GM21360 (cell line): ENCODE measurements around the gene INTS7.

Experiments
- ATAC-seq: cut with Tn5 transposase; IDR thresholded peaks from one replicate; pipeline ENCODE4 v1.9.1; 2021; ENCODE audit warnings: mild to moderate bottlenecking, moderate library complexity; ENCODE audit not compliant: unreplicated experiment

Gene INTS7

DNA sequence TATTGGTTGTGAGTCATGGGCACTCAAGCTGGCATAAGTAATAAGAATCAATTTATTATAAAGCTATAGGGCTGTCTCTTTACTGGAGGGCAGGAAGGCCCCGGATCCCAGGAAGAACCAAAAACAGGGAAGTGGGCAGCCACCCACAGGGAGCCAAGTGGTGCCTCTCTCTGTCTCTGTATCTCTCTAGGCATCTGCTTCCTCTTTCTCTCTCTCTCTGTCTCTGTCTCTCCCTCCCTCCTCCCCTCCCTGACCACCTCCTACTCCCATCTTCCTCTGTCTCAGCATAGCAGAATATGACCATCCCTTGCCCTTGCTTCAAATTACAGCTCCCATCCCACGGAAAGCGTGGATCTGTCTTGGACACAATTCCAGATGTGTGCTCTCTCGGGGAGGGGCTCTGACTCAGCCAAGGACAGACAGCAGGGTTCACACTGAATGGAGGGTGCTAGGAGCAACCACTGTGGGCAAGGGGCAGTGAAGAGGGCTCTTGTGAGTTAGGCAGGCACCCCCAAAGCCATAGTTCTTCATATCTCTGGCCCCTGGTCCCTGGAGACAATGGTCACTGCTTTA is 124.4 kb downstream of the INTS7 start:
- no peak for ATAC-seq

DNA sequence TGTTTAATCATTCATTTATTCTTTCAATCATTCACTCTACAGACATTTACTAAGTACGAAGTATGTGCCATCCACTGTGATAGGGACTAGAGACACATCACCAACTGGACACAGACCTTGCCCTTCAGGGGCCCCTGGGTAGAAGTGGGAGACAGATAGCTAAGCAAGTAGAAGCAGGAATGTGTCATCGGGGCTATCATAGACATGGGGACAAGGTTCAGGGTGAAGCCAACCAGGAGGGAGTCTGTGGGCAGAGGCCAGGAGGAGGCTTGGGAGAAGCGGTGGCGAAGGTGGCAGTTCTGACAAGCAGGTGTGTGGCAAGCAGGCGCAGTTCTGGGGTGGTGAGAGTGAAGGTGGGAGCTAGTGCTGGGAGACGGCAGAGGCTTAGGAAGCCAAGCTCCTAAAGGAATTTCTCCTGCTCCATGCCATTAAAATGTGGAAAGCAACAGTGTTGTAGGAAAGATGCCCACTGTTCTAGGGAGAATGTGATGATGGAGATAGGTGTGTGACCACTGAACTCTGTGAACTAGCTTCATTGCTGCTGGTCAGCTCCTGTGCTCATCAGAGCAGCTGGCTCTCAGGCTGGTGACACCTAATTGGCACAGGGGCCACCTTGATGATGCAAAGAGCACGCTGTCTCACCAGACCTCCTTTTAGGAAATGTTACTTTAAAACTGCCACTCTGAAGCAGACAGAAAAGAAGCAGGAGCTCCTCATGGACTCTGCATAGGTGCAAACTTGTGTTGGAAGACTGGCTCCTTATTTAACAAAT is 125.1 kb downstream of the INTS7 start:
- ATAC-seq: no peak

DNA sequence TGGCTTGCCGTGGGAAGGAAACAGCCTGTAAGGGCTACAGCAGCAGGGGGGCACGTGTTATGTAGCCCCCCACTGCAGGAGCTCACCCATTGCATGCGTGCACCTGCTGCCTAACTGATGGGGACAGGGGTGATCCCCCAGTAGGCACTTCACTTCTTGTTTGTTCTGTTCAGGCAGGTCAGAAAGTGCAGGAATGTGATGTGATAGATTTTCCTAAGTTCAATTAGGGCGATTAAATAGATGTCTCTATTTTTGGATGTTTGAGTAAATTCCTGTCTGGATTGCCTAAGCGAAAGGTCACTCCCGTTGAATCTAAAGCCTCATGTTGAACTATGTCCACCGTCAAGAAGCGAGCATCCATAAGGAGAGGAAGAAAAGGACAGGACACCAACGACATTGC is 126.0 kb downstream of the INTS7 start:
- ATAC-seq: no peak

DNA sequence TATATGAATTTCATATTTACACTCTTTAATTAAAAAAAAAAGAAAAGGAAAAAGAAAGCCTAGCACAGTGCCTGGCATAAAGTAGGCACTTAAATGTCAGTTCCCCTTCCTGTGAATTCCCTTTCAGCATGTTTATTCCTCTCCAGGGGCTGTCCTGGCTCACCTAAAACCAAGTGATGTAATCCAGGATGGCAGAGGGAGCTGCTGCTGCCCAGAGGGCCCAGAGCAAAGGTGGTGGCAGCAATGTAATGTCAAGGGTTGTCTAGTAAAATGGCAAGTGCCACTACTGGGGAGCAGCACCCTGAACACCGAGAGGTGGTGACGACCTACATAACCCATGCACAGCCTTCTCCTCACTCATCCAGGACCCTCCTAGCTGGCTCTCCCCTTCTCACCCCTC is 126.4 kb downstream of the INTS7 start:
- ATAC-seq: no peak

DNA sequence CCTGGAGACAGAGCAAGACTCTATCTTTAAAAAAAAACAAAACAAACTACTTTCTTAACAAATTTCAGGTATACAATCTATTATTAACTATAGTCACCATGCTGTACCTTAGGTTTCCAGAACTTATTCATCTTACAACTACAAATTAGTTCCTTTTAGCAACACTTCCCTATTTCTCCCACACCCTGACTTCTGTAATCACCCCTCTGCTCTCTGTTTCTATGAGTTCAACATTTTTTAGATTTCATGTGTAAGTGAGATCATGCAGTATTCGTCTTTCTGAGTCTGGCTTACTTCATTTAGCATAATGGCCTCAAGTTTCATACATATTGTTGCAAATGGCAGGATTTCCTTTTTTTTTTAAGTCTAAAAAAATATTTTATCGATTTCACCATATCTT is 126.9 kb downstream of the INTS7 start:
- peak; percentile 71 for ATAC-seq

DNA sequence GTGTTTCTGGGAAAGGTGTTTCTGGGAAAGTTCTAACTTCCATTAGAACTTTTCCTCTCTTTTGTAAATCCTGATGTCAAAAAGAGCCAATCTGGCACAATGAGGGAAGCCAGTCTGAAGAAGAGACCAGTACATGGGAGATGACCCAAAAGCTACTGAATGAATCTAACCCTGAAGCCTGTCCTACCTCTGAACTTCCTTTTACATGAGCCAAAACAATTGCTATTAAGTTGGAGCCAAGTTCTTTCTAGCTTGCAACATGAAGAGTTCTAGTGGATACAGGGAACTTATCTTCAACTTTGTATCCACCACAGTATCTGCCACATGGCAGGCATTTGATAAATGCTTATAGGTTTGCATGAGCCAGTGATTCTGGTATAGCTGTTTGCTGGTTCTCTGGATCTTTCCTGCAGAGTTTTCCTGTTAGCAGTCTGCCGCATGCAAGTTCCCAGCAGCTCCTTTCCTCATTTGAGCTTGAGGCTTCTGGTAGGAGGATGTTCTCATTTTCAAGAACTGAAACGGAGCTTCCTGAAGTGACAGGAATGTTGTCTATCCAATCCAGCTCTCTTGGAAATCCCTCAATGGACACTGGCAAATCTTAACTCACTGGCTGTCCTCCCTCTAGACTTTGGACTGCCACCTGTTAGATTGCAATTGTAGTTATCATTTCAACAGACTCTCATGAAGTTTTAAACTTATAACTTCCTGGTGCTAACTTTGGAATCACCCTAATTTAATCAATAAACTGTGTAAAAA is 131.7 kb downstream of the INTS7 start:
- no peak for ATAC-seq

DNA sequence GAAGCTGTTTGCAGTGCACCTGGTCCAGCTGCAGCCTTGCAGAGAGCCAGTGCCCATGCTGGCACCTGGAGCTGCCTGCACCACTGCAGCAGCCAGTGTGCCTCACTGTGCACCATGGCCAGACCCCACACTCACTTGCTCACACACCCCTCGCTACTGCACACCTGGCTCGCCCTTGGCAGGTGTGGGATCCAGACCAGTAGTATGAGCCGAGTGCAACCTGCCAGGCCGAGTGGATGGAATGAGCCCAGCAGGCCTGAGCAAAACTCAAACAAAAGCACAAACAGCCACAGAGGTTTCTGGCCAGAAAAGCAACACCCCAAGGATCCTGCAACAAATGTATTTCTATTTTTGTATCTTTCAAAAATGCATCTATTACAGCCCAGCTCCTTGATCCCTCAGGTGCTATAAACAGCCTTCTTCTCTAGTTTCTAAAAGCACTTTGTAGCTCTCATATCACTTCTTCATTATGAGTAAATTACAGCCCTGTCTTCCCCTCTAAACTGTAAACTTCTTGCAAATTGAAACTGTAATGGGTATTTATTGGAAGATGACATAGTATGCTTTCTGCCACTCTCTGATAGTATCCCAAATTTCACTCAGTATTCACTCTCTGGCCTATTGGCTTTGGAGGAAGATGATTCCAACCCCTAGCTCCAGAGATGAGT is 132.6 kb downstream of the INTS7 start:
- peak; percentile 62 for ATAC-seq

DNA sequence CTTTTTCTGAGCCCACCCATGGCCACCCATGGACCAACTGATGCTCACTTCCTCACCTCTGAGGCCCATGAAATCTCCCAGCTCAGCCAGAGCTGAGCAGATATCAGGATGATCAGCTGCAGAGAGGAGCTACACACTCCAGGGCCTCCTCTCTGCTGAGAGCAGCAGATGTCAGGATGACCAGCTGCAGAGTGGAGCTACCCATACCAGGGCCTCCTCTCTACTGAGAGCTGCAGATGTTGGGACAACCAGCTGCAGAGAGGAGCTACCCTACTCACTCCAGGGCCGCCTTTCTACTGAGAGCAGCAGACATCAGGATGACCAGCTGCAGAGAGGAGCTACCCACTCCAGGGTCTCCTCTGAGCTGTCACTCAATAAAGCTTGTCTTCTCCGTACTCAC is 133.4 kb downstream of the INTS7 start:
- ATAC-seq: no peak

DNA sequence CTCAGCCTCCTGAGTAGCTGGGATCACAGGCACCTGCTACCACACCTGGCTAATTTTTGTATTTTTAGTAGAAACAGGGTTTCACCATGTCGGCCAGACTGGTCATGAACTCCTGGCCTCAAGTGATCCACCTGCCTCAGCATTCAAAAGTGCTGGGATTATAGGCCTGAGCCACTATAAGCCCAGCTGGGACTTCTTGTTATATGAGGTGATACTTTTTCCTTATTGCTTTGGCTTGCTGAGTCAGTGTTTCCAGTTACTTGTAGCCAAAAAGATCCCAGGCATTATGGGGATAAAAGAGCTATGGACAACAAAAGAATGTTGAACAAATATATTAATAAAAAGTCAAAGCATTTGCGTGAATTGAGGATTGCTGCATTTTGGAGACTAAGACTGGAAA is 134.9 kb downstream of the INTS7 start:
- no peak for ATAC-seq

DNA sequence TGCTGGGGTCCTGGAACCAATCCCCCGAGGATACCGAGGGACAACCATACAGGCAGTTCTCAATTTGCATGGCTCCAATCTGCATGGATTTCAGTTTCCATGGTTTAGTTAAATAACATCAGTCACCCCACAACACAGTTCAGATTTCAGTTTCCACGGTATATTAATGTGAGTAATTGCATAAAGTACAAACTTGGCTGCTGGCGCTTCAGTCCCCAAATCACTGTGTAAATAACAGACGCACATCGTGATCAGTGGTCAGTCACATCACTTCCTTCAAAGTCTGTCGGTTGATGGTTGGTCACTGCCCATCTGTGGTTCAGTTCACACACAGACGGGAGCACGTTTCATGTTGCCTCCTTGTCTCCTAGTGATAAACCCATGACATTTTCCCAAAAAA is 138.4 kb downstream of the INTS7 start:
- ATAC-seq: no peak

DNA sequence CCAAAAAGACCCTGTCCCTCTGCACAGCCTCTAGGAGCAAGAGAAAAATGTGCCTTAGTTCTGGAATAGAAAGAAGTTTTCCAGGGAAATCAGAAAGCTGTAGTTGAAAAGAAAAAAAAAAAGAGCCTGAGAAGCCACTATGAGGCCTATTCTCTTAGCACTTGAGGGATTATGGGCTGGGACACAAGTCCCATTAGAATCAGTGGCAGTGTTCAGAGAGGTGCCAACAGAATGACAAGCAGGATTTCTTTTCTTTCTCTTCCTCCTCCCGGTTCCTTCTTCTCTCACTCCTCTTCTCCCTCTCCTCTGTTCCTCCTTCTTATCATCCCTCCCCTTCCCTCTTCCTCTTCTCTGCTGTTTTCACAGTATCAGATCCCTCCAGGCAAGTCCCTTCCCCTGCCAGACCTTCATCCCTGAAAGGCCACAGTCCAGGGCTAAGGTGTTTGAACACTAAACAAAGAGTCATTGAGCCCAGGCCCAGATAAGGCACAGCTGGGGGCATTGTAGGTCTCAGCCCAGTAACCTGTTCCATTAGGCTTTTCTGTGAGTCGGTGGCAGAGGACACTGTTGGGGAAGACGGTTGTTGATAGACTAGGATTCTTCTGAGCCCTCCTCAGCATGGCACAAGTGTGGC is 140.1 kb downstream of the INTS7 start:
- no peak for ATAC-seq

DNA sequence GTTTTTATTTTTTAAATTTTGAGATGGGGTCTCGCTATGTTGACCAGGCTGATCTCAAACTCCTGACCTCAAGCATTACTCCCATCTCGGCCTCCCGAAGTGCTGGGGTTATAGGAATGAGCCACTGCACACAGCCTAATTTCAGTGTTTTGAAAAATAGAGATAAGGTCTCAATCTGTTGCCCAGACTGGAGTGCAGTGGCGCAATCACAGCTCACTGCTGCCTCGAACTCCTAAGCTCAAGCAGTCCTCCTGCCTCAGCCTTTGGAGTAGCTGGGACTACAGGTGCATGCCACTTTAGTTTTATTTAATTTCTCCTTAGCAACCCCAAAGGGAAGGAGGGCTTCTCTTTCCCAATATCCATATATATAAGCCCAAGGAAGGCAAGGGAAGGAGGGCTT is 141.0 kb downstream of the INTS7 start:
- no peak for ATAC-seq

DNA sequence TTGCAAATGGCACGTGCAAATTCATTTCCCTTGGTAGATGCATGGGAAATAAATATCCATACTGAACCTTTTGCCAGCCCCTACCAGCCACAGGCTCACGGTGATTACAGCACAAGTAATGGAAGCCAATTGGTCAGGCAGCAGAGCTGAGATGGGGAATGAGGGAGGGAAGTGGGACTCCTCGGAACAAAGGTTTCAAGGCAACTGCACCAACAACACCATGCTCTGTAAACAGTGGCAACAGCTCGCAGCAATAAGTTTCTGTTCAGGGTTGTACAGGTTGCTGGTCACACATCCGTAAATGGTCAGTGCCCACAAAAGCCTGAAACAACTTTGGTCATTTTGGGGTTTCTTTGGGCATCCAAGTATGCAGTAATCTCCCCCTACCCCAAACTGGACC is 142.1 kb downstream of the INTS7 start:
- ATAC-seq: no peak

DNA sequence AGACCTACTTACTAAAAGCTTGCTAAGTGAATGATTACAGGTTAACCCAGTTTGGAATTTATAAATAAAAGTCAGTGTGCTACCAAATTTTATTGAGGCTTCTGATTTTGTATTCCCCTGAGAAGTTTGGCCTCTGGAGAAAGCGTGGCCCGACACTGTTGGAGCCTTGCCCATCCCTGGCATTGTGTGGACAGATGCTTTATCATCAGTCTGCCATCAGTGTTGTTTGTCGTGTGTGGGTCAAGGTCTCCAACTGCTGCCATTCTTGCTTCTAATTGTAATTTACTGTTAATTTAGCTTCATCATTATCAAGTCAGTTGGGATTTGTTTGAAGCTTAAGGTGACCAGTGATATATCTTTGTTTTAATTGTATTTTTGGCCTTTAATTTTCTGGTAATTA is 142.8 kb downstream of the INTS7 start:
- no peak for ATAC-seq

DNA sequence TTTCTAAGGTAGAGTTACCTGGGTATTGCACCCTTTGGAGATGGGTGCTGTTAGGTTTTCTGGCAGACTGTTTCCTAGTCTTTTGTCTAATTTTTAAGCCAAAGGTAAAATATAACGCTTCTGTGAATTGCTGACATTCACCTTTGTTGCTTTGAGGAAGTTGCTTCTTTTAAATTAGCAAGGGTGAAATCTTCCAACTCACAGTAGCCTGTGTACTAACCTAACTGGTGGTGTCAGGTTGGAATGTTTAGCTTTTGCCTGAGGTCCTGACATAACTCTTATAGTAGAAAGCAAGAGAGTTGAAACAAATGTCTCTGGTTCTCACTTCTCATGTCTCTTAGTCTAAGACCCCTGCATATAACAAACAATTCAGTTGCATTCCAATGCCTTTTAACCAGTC is 143.6 kb downstream of the INTS7 start:
- no peak for ATAC-seq
